NCI-H187 (cell line): ENCODE data around the gene SH3RF3.

Experiments used
- DNase-seq, 2 experiments: peaks; one replicate each; lab custom pipeline; 2025; lab: John Stamatoyannopoulos, UW

Gene SH3RF3

DNA sequence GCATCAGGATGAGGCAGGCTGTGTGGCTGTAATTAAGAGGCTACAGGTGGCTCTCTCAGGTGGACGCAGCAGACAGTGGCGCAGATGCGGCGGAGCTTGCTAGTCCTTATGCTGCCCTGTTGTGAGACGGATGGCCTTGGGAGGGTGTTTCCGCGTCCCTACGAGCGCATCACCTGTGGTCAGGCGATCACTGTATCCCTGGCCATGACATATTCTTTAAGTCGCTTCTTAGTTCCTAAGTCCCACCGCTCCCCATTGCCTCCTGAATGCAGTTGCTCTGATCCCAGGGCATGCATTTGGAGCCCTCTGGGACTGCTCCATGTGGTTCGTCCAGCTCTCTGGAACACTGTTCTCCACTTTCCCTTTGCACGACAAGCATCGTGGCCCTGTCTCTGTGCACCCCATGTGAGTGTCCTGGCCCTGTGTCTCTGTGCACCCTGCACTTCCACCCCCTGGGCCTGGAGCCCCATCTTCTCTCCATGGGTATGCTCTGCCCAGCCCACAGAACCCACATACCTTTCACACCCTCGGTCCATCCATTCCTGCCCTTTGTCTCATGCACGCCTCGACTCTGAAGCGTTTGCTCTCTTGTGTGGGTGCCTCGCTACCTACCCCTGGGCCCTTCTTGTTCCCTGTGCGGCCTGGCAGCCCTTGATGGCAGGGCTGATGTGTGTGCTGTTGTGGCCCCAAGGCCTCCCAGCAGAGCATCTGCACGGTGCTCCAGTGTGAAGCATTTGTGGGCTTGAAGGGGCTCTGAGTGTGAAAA lies 74.4 kb downstream of the SH3RF3 start:
- DNase-seq: no peak

DNA sequence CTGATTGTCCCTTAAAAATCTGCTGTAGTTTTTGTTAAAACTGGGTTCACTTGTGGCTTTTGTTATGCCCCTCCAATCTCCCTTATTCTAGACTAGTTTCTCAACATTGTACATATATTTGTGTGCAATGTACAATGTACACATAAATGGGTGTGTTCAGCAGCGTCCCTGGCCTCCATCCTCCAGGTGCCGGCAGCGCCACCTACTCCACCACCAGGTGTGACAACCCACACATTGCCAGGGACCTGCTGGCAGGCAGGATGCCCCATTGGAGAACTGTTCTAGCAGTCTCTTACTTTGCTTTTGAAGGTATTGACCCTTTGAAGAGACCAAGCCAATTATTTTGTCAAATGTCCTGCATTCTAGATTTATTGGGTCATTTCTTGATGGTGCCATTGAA lies 75.4 kb downstream of the SH3RF3 start:
- no peak for DNase-seq

DNA sequence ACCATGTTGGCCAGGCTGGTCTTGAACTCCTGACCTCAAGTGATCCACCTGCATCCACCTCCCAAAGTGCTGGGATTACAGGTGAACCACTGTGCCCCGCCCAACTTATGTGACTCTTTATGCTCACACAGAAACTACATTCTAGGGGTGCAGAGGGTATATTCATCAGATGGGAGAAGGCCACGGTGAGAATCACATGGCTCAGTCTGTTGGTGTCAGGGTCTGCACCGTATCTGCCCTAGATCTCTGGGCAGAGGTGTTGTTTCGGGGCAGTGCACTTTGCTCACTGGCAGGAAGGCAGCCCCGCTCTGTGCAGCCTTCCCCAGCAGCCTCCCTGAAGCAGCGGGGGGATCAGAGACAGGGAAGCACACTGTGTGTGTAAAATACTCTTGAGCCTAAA lies 76.4 kb downstream of the SH3RF3 start:
- DNase-seq: no peak

DNA sequence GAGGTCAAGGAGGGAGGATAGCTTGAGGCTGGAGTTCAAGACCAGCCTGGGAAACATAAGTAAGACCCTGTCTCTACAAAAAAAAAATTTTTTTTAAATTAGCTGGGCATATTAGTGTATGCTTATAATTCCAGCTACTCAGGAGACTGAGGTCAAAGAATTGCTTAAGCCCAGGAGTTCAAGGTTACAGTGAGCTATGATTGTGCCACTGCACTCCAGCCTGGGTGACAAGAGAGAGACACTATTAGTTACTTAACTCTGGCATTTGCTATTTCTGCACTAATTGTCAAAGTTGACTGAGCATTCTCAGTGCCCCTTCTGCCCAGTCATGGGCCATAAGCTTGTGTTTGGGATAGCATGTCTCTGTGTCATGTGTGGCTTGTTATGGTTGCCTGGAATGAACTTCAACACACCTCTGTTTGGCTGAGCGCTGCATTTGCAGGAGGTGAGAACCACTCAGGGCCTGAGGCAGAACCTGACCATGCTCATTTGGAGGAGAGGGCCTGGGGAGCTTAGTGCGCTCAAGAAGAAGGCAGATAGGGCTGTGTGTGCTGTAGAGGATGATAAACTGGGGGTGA lies 77.7 kb downstream of the SH3RF3 start:
- DNase-seq: no peak

- DNase-seq: no peak
These were observed 78.2 kb downstream of the SH3RF3 start for GRCh38 chr2:109207176-109207575.

- no peak for DNase-seq
These were observed 79.3 kb downstream of the SH3RF3 start for GRCh38 chr2:109208071-109208950.

GRCh38 chr2:109208951-109209335 lies 79.9 kb downstream of the SH3RF3 start:
- DNase-seq: no peak

DNA sequence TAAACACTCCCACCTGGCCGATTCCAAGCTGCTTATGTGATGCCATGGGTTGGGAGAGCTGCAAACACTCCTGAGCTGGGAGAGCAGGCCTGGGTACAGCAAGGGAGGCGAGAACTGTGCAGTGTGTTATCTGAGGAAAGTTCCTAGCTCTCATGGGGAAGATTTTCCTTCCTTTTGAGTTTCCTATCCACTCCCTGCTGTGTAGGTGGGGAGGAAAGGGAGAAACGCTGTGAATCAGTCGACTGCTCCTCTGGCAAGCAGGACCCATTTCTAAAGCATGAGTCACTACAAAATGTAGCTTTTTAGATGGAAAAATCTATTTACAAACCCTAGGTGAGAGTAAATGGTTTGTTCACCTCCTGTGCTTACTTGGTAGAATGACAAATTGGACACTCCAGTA lies 80.4 kb downstream of the SH3RF3 start:
- no peak for DNase-seq

- DNase-seq: no peak
These were observed 80.9 kb downstream of the SH3RF3 start for GRCh38 chr2:109209941-109210340.

DNA sequence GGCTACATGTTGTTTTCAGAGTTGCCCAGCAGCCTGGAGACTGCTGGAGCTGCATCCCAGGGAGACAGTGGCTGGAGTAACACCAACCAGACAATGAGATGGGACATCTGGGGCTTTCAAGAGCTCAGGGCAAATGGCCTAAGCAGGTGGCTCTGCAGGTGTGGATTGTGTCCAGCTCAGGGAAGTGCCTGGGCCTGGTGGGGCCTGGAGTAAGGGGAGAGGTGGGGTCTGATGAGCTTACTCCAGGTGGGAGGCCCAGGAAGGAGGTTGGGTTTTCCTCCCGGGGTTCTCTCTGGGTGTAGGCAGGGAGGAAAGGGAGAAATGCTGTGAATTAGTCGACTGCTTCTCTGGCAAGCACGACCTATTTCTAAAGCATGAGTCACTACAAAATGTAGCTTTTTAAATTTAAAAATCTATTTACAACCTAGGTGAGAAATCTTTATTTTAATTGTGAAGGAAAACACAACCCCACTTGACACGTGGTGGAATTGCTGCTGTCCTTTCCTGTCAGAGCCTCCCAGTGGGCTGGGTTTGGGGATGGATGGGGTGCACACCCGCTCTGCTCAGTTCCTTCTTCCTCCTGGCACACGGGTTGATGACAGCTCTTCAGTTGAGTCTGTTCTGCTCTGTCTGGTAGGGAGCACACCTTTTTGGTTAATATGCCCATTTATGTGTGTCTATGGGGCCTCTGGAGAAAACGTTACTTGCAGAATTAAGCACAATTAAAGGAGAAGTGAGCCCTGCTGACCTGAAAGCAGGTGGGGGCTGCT lies 81.6 kb downstream of the SH3RF3 start:
- DNase-seq: no peak

DNA sequence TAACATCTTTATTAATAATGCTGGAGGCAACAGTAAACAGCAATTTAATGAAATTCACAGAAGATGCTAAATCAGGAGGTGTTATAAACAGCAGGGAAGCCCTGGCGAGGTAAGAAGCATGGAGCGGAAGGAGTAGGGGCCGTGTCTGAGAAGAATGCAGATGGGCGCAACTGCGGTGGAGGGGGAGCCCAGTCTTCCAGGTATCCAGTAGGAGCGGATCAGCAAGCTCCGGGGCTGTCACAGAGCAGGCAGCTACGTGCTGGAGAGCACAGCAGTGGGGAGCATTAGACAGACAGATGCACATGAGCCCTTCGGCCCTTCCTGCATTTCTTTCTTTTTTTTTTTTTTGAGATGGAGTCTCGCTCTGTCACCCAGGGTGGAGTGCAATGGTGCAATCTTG lies 82.3 kb downstream of the SH3RF3 start:
- no peak for DNase-seq

DNA sequence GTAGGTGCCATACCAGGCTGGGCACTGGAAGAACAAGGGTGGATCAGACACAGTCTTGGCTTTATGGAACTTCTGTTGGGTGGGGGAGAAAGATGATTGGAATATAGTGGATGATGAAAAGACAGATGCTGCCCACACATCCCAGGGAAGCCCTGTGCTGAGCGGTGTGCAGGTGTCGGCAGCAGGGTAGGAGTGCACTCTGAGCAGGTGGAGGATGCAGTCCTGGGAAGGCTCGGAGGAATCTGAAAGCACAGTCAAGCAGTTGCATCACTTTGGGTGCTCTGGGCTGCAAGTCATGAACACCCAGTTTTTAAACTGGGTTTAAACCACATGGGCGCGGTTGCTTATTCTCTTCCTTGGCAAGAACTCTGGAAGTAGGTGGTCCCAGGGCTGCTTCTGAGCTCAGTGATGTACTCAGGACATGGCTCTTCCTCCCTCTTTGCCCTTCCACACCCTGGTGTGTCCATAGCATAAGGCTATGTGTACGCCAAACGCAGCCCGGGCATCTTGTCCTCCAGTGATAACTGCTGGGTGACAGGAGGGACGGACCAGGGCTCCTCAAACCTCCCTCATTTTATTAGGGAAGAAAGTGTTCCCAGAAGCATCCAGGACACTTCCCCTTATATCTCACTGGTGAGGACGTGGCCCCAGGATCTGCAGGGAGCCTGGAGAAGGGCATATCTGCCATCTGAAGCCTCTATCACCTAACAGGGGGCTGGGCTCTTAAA lies 84.0 kb downstream of the SH3RF3 start:
- no peak for DNase-seq

DNA sequence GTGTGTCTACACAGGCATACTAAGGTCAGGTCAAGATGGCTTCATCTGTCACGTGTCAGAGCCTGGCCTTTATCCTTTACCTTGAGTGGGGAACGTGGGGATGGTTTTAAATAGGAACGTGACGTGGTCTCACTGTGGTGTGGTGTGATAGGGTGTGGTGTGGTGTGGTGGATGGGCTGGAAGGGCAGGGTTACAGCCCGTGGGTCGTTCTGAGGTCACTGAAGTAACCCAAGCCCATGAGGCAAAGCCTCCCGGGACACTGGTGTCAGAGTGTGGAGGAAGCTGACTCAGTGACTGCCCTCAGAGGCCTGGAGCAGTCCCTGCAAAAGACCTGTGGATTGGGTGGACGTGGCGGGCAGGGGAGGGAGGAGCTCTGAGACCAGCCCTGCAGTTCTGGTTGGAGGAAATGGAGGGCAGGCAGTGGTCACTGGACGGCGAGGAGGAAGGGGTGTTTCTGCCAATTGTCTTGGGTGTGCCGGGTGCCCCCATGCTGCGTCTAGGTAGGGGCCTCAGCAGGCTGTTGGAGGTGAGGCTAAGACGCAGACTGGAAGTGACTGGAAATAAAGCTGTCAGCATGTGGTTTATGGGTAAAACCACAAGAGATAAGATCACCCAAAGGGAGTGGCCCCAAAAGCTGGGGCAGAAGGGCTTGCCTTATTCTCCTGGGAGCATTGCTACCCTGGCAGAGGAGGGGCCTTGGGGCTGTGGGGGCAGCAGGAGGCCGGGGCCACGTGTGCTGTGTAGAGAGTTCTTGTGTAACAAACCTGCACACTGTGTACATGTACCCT lies 84.8 kb downstream of the SH3RF3 start:
- DNase-seq: no peak

DNA sequence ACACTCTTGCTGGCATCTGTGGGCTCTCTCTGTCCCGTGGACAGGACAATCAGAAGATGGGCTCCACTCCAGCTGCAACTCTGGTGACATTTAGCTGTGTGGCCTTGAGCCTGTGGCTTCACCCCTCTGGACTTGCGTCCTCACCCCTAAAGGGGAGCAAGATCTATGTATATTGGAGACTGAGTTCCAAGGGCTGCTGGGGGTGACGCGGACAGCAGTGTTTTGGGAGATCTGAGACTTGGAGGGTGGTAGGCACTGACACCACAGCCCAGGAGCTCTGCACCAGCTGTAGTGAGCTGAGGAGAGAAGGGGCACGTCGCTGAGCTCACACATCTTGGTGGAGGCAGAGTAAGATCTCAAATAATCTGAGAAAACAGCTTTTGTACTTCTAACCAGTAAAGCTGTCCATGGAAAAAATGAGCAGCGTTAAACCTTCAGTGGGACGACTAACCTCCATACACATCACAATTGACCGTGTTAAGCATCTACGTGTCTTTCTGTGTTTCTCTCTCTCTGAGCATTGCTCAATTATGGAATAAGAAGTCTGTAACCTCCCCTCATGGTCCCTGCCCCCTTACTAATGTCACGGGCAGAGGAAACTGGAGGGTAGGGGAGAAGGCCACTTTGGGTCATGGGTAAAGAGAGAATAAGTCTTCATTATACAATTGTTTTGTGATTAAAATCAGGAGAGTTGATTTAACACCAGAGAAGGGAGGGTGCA lies 85.8 kb downstream of the SH3RF3 start:
- no peak for DNase-seq

- no peak for DNase-seq
These were observed 86.9 kb downstream of the SH3RF3 start for GRCh38 chr2:109215866-109216265.

DNA sequence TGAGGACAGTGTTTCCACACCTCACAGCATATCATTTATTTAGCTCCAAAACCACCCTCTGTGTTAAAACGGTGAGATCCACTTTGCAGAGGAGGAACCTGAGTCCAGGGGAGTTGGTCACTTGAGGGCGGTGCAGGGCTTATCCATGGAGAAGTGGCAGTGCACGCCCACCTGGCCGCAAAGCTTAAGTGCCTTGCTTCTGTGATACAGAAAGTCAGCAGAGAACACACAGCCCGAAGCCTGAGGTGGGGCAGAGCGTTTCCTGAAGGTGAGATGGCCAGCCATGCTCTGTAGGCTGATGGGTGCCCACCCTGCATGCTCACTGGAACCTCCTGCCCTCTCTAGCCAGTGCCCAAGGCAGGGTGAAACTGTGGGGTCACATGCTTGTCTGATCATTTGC lies 87.3 kb downstream of the SH3RF3 start:
- DNase-seq: no peak

- DNase-seq: no peak
These were observed 88.5 kb downstream of the SH3RF3 start for GRCh38 chr2:109217362-109218086.

GRCh38 chr2:109218087-109218791 lies 89.2 kb downstream of the SH3RF3 start:
- no peak for DNase-seq

- no peak for DNase-seq
These were observed 89.8 kb downstream of the SH3RF3 start for GRCh38 chr2:109218792-109219126.
